ENCODE data around the gene GFOD1. TPM values are rescaled to one million over a fixed set of nuclear protein-coding genes. Genes with fewer than 3 reads are reported as not detected.

GFOD1 gene
- total RNA-seq = 19.9 and 42.9 TPM in 2 replicates

GRCh38 chr6:13487122-13488014 lies at the start of gene GFOD1:
Gene GFOD1 (minus strand): TSS chr6:13487600. CDS start chr6:13486890, 710 bp downstream.

GRCh38 chr6:13328076-13328874 lies 159.1 kb downstream of the GFOD1 start, which contains the start of gene TBC1D7:
Gene TBC1D7 (minus strand): TSS chr6:13328537. CDS start chr6:13326898, 1,639 bp downstream.

Other genes starting within 250 kb of the GFOD1 start
- 17.3 and 20.6 TPM in 2 replicates for gene TBC1D7, start 159.1 kb downstream of the GFOD1 start, total RNA-seq
- 8.0 and 11.1 TPM in 2 replicates for gene SIRT5, start 87.0 kb upstream of the GFOD1 start, total RNA-seq
- gene NOL7, start 127.7 kb upstream of the GFOD1 start, total RNA-seq = 52.3 and 80.4 TPM in 2 replicates
- gene RANBP9, start 224.2 kb upstream of the GFOD1 start, total RNA-seq = 28.4 TPM in 2 replicates

Data from vein endothelial cell (primary cell).